IMR-90 (cell line): ENCODE data around the gene DNAH9. TPM values are rescaled to one million over a fixed set of nuclear protein-coding genes. Genes with fewer than 3 reads are reported as not detected.

Experiments
- ATAC-seq: fragments of 200-7000 bp; cut with Tn5 transposase; 2 replicates; pipeline ENCODE4 v1.9.1; 2020; ENCODE audit warnings: low read depth, mild to moderate bottlenecking, moderate library complexity
- BruUV-seq: library from RNA; stranded (reverse); fragments of 400-500 nt; replicated peaks from 2 replicates; lab custom pipeline; 2021; lab: Mats Ljungman, UMichigan
- CTCF ChIA-PET: fragments of 300-600 bp; formaldehyde crosslinking; extraction: SDS; loops from one replicate; lab custom pipeline; 2021; ENCODE audit warnings: antibody characterized with exemption; lab: Yijun Ruan, JAX
- POLR2A ChIA-PET: fragments of 300-600 bp; sonication (Branson Sonifier 250); formaldehyde crosslinking; loops from one replicate; lab custom pipeline; 2022; ENCODE audit warnings: antibody characterized with exemption; ENCODE audit not compliant: unreplicated experiment; lab: Charles Lee
- DNase-seq: peaks from one replicate; pipeline ENCODE4 v3.0.0; 2013
- H2AFZ ChIP-seq: replicated peaks from 2 replicates; pipeline ENCODE3; 2013; ENCODE audit warnings: low read length, mild to moderate bottlenecking; ENCODE audit not compliant: poor library complexity
- H2AK5ac ChIP-seq: 2 replicates; pipeline ENCODE4 v1.6.1; 2013; ENCODE audit warnings: low read depth, low read length, inconsistent platforms
- H2AK9ac ChIP-seq: replicated peaks from 2 replicates; pipeline ENCODE3; 2013; ENCODE audit warnings: mild to moderate bottlenecking, low read depth, low read length, moderate library complexity; ENCODE audit not compliant: poor library complexity
- H2BK120ac ChIP-seq: 2 replicates; pipeline ENCODE4 v1.6.1; 2013; ENCODE audit warnings: low read depth, low read length, inconsistent platforms
- H2BK15ac ChIP-seq: 3 replicates; pipeline ENCODE4 v1.6.1; 2013; ENCODE audit warnings: low read depth, low read length, inconsistent platforms
- H2BK20ac ChIP-seq: 2 replicates; pipeline ENCODE4 v1.6.1; 2013; ENCODE audit warnings: low read depth, mild to moderate bottlenecking, inconsistent platforms, low read length, moderate library complexity
- H2BK5ac ChIP-seq: 2 replicates; pipeline ENCODE4 v1.6.1; 2013; ENCODE audit warnings: mild to moderate bottlenecking, low read depth, low read length, inconsistent platforms; ENCODE audit not compliant: poor library complexity, severe bottlenecking
- H3K14ac ChIP-seq: replicated peaks from 2 replicates; pipeline ENCODE4 v1.6.1; 2013; ENCODE audit warnings: low read depth, low read length, inconsistent platforms
- H3K18ac ChIP-seq: 2 replicates; pipeline ENCODE4 v1.6.1; 2013; ENCODE audit warnings: low read depth, low read length, control low read depth
- H3K23ac ChIP-seq: 2 replicates; pipeline ENCODE4 v1.6.1; 2013; ENCODE audit warnings: low read depth, low read length, inconsistent platforms
- H3K27ac ChIP-seq: 2 replicates; pipeline ENCODE4 v1.5.1; 2013; ENCODE audit warnings: mild to moderate bottlenecking, control low read depth, low read length; ENCODE audit not compliant: insufficient read depth
- H3K27me3 ChIP-seq: 2 replicates; pipeline ENCODE4 v1.6.1; 2013; ENCODE audit warnings: low read length; ENCODE audit not compliant: control insufficient read depth, insufficient read depth
- H3K36me3 ChIP-seq: 2 replicates; pipeline ENCODE4 v1.6.1; 2013; ENCODE audit warnings: low read length, mixed read lengths; ENCODE audit not compliant: control insufficient read depth, insufficient read depth
- H3K4ac ChIP-seq: 2 replicates; pipeline ENCODE4 v1.6.1; 2013; ENCODE audit warnings: low read depth, low read length, inconsistent platforms
- H3K4me1 ChIP-seq: 2 replicates; pipeline ENCODE4 v1.6.1; 2013; ENCODE audit warnings: low read length, mixed read lengths; ENCODE audit not compliant: control insufficient read depth, insufficient read depth
- H3K4me2 ChIP-seq: 2 replicates; pipeline ENCODE4 v1.6.1; 2013; ENCODE audit warnings: low read depth, mild to moderate bottlenecking, control low read depth, low read length, moderate library complexity
- H3K4me3 ChIP-seq: 2 replicates; pipeline ENCODE4 v1.5.1; 2013; ENCODE audit warnings: low read depth, mild to moderate bottlenecking, control low read depth, low read length, moderate library complexity; ENCODE audit not compliant: insufficient read depth
- H3K56ac ChIP-seq: 2 replicates; pipeline ENCODE4 v1.6.1; 2013; ENCODE audit warnings: low read length, inconsistent platforms; ENCODE audit not compliant: insufficient read depth; ENCODE audit errors: extremely low read depth
- H3K79me1 ChIP-seq, 2 experiments: 2 replicates each; pipeline ENCODE4 v1.6.1; 2013; ENCODE audit warnings: low read length in 2 of 2, inconsistent platforms in 1 of 2, low read depth in 1 of 2
- H3K9ac ChIP-seq: 2 replicates; pipeline ENCODE4 v1.6.1; 2013; ENCODE audit warnings: low read depth, low read length, control low read depth
- H3K9me1 ChIP-seq: 2 replicates; pipeline ENCODE4 v1.6.1; 2013; ENCODE audit warnings: low read length, inconsistent platforms; ENCODE audit not compliant: insufficient read depth
- H3K9me3 ChIP-seq: 2 replicates; pipeline ENCODE4 v1.6.1; 2013; ENCODE audit warnings: low read length; ENCODE audit not compliant: control insufficient read depth, insufficient read depth
- H4K20me1 ChIP-seq: 2 replicates; pipeline ENCODE4 v1.6.1; 2013; ENCODE audit warnings: low read length, inconsistent platforms; ENCODE audit not compliant: insufficient read depth
- H4K5ac ChIP-seq: 2 replicates; pipeline ENCODE4 v1.6.1; 2013; ENCODE audit warnings: mild to moderate bottlenecking, low read depth, low read length, control low read depth
- H4K8ac ChIP-seq, 2 experiments: 2 replicates each; pipeline ENCODE4 v1.6.1; 2013; ENCODE audit warnings: low read depth in 2 of 2, low read length in 2 of 2, control low read depth in 1 of 2, inconsistent platforms in 1 of 2
- H4K91ac ChIP-seq: 2 replicates; pipeline ENCODE4 v1.6.1; 2013; ENCODE audit warnings: low read depth, low read length, inconsistent platforms; ENCODE audit not compliant: insufficient read depth
- POLR2A ChIP-seq: IDR thresholded peaks from 2 replicates; pipeline ENCODE4 v1.6.1; 2012; ENCODE audit warnings: mild to moderate bottlenecking, low read depth, low read length
- WGBS, 2 experiments: methylation state at CpG; one replicate each; pipeline versions ENCODE4 v1.1.5 to v1.1.7; 2013; ENCODE audit warnings: missing lambda C conversion rate in 2 of 2; ENCODE audit not compliant: insufficient read length in 1 of 2; ENCODE audit errors: extremely low coverage in 2 of 2; 5-methylcytosine and 5-hydroxymethylcytosine counted together
- dilution Hi-C: fragments of 300-500 bp; cut with HindIII; formaldehyde crosslinking; loops from one replicate; pipeline ENCODE4 v1.14.3; 2018; ENCODE audit warnings: low sequenced_read_pairs; ENCODE audit not compliant: unreplicated experiment
- in situ Hi-C: fragments of 300-500 bp; cut with MboI; formaldehyde crosslinking; loops from 3 replicates; pipeline ENCODE4 v1.14.3; 2019; ENCODE audit warnings: low sequenced_read_pairs, inconsistent platforms, mixed read lengths
- intact Hi-C: fragments of 100-400 bp; cut with micrococcal nuclease; formaldehyde crosslinking; loops from 2 replicates; pipeline ENCODE4 v1.10.0; 2022
- polyA plus RNA-seq, 3 experiments: library from polyadenylated mRNA; depleted of rRNA; stranded (reverse); fragments of >200 nt; gene quantifications; 2 replicates each; pipeline ENCODE4 v1.2.3, GENCODE V29; 2012; ENCODE audit warnings: low replicate concordance in 1 of 3
- total RNA-seq: library from RNA; depleted of rRNA; stranded (reverse); fragments of >200 nt; gene quantifications from 2 replicates; pipeline ENCODE4 v1.2.3, GENCODE V29; 2012

The DNAH9 gene
- total and polyA plus RNA-seq, 2 of the 4 experiments (the other 2 are of a cell fraction): not detected

DNA sequence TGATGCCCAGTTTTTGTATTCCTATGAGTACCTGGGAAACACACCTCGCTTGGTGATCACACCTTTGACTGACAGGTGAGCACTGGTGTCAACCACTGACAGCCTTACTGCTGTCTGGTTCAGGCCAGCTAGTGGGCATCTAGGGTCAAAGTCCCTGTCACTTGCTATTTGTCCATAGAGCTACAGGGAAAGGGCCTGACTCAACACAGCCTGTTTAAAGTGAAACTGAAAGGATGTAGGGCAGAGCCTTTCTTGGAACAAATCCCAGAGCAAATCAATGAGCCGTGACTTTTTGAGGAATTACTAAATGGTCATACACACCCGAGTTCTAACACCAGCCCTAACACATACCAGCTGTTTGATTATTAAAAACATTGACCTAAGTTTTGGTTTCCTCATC is 106.8 kb downstream of the DNAH9 start:
- H3K14ac ChIP-seq: no peak overlapping the region
- dilution Hi-C loops: no loop called here
- H3K9ac ChIP-seq: no peak overlapping the region
- no peaks in the 10 kb centered on the region for H4K20me1 ChIP-seq
- H2AK5ac ChIP-seq: no peak overlapping the region
- H3K27me3 ChIP-seq: no peaks in the 10 kb centered on the region
- no peak for ATAC-seq
- H3K4me2 ChIP-seq: no peak overlapping the region
- no peak overlapping the region for H2AFZ ChIP-seq
- no peak overlapping the region for H3K23ac ChIP-seq
- no peak overlapping the region for H2AK9ac ChIP-seq
- H2BK5ac ChIP-seq: no peak overlapping the region
- H2BK20ac ChIP-seq: no peak overlapping the region
- H3K9me3 ChIP-seq: peaks cover 28% of the 10 kb centered on the region
- H2BK15ac ChIP-seq: no peak overlapping the region
- no peak overlapping the region for H3K4ac ChIP-seq
- H3K9me1 ChIP-seq: no peaks in the 10 kb centered on the region
- H4K91ac ChIP-seq: no peak overlapping the region
- CTCF ChIA-PET: interaction anchor here (0.5 kb wide), 1 partner anchor 83 kb away, joined by 4 read pairs; no protein-coding TSS in a partner anchor
- POLR2A ChIA-PET: no interaction called here
- H3K4me3 ChIP-seq: no peak overlapping the region
- intact Hi-C loops: no loop called here
- in situ Hi-C loops: no loop called here
- H3K56ac ChIP-seq: no peak overlapping the region
- H3K79me1 ChIP-seq: no peaks in the 10 kb centered on the region
- no TSS peak for BruUV-seq
- H3K4me1 ChIP-seq: no peaks in the 10 kb centered on the region
- no peak overlapping the region for H3K18ac ChIP-seq
- no peaks in the 10 kb centered on the region for H3K36me3 ChIP-seq
- no peak for TF ChIP-seq POLR2A
- H2BK120ac ChIP-seq: no peak overlapping the region
- H4K5ac ChIP-seq: no peak overlapping the region
- 0% methylated on average over 1 of the region's 3 CpGs; no CpG with 5 or more reads in 1 of the 2 experiments for WGBS, 2 experiments
- no peak for DNase-seq
- H3K27ac ChIP-seq: no peak overlapping the region
- no peak overlapping the region for H4K8ac ChIP-seq
